Ectodermal cell (in vitro differentiated cells): Measurements from ENCODE around the gene FGF22.
A peak's percentile ranks its signal among the peaks of the same experiment; 100 is the strongest.

ENCODE experiments used
- H3K27ac ChIP-seq: 2 replicates; pipeline ENCODE4 v1.7.0; 2013; ENCODE audit warnings: mild to moderate bottlenecking, low read depth, low read length; ENCODE audit not compliant: insufficient read depth, poor library complexity, severe bottlenecking
- H3K27me3 ChIP-seq: 2 replicates; pipeline ENCODE4 v1.7.0; 2013; ENCODE audit warnings: mild to moderate bottlenecking, low read length; ENCODE audit not compliant: insufficient read depth, control insufficient read depth, poor library complexity, severe bottlenecking
- H3K36me3 ChIP-seq: one replicate; pipeline ENCODE4 v1.7.0; 2013; ENCODE audit warnings: low read length; ENCODE audit not compliant: control insufficient read depth, insufficient read depth
- H3K4me1 ChIP-seq: one replicate; pipeline ENCODE4 v1.7.0; 2013; ENCODE audit warnings: low read length; ENCODE audit not compliant: control insufficient read depth, insufficient read depth
- H3K4me3 ChIP-seq: 2 replicates; pipeline ENCODE4 v1.7.0; 2013; ENCODE audit warnings: low read depth, low read length, control low read depth; ENCODE audit not compliant: insufficient read depth
- H3K9me3 ChIP-seq: 2 replicates; pipeline ENCODE4 v1.7.0; 2013; ENCODE audit warnings: mild to moderate bottlenecking, low read length, moderate library complexity; ENCODE audit not compliant: control insufficient read depth
- WGBS, 2 experiments: methylation state at CpG; one replicate each; pipeline ENCODE4 v1.1.7; 2013; ENCODE audit warnings: missing lambda C conversion rate in 2 of 2; 5-methylcytosine and 5-hydroxymethylcytosine counted together

Gene FGF22

DNA sequence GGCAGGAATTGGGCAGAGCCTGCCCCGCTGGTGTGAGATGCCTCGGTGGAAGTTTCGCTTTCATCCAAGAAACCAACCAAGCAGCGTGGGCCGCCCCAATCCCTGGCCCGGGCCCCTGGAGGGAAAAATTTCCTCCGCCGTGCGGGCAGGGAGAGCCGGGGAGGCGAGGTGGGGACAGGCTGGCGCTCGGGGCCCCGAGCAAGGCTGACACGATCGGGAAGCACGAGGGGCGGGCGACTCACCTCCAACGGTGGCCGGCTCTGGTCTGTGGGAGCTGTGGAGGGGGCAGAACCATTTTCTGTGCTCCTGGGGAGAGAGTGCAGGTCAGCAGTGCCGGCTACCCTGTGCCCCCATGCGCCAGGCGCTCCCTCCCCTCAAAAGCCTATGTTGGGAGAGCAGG lies 12.3 kb downstream of the FGF22 start:
- no peaks in the 10 kb centered on the region for H3K27me3 ChIP-seq
- no peak overlapping the region for H3K27ac ChIP-seq
- peaks cover 16% of the 10 kb centered on the region for H3K36me3 ChIP-seq
- H3K4me3 ChIP-seq, result no peak overlapping the region
- no peaks in the 10 kb centered on the region for H3K4me1 ChIP-seq
- 92 to 93% methylated on average over 24 of the region's 24 CpGs for WGBS, 2 experiments
- no peaks in the 10 kb centered on the region for H3K9me3 ChIP-seq

DNA sequence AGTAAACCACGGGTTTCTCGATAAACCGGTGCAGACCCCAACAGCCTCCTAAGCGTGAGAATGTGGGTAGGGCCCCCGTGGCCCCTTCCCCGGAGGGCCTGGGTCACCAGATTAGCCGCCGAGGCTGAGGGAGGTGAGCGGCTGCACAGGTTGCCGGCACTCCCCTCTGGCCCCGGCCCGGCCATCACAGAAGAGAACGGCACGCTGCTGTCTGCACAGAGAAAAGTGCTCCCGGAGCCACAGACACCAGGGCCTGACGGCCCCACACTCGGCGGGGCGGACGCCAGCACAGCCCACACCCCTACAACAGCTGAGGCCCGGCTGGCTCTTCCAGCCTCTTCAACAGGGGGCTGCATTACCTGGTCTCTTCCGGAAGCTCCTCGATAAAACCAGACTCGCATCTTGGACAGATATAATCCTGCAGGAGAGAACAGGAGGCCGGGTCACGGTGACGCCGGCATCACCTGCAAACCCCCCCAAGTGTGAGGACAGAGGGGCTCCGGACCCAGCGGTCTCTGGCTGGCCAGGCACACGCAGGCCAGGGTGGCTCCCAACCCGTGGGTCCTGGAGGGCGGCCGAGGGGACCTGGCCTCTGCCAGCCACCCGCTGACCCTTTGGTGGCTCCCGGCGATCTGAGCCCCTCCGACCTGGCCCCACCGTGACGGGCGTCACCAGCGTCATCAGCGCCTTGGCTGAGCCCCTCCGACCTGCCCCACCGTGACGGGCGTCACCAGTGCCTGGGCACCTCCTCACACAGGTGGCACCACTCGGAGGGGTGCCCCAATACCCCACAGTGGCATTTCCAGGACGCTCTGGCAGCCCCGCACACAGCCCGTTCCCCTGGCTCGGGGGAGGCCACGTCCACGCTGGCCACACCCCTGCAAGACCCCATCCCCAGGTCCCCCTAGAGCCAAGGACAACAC lies 13.0 kb downstream of the FGF22 start:
- Histone ChIP-seq H3K36me3 (peaks cover 16% of the 10 kb centered on the region), H3K4me3 (no peak overlapping the region), H3K27ac (no peak overlapping the region), H3K4me1 (no peaks in the 10 kb centered on the region), H3K9me3 (no peaks in the 10 kb centered on the region), H3K27me3 (no peaks in the 10 kb centered on the region)
- 95 to 96% methylated on average over 54 of the region's 54 CpGs for WGBS, 2 experiments

- WGBS, 2 experiments, result 96 to 97% methylated on average over 17 of the region's 17 CpGs
- Histone ChIP-seq H3K4me1 (no peaks in the 10 kb centered on the region), H3K36me3 (peaks cover 16% of the 10 kb centered on the region), H3K27ac (no peak overlapping the region), H3K4me3 (no peak overlapping the region), H3K27me3 (no peaks in the 10 kb centered on the region), H3K9me3 (no peaks in the 10 kb centered on the region)
Observed at GRCh38 chr19:653425-653824, 13.7 kb downstream of the FGF22 start.

DNA sequence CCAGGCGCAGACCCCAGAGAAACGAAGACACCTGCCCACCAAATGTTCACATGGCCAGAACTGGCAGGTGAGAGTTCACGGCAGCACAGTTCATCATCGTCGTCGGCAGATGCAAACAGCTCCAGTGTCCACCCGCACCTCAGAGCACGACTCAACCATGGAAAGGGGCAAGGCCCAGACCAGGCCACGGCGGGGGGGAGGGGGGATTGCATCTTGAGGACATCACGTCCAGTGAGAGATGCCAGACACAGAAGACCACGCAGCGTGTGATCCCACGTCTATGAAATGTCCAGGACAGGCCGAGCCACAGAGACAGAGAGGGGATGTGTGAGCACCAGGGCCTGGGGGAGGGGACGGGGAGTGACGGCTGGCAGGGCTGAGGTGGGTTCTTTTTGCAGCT lies 16.0 kb downstream of the FGF22 start:
- Histone ChIP-seq H3K4me3 (no peak overlapping the region), H3K27ac (no peak overlapping the region), H3K4me1 (peaks cover 5% of the 10 kb centered on the region), H3K27me3 (no peaks in the 10 kb centered on the region), H3K36me3 (peaks cover 15% of the 10 kb centered on the region), H3K9me3 (no peaks in the 10 kb centered on the region)
- 94 to 96% methylated on average over 17 of the region's 17 CpGs for WGBS, 2 experiments

DNA sequence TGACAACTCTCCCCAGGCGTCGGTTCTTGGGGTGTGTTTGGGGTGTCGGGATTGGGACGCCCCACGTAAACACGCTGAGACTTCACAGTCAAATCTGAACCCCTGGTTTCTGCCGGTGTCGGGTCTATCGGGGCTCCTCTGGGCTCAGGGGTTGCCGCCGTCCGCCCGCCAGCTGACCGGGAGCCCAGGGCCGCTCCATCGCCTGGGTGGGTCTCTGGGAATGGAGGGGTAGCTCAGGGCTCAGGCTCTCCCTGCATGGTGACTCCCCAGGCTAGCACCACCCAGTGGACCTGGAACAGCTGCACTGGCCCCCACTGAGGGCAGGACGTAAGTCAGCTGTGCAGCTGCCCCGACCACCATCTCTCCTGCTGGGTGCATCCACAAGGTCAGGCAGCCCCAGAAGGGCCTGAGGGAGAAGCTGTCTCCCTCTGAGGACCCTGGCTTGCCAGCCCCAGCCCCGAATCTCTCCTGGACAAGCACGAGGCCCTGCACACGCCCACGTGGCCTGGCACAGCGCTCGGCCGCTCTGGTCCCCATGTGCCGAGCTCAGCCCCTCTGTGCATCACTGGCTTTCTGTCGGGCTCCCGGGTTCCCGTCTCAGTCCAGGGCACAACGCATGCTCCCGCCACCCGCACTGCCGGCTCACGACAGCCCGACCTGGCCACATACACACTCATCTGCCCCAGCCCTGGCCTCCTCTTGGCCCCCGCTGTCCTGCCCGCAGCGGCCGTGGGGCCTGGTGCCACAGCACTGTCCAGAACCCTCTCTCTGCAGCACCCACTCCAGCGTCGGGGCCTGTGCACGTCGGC lies 17.3 kb downstream of the FGF22 start:
- H3K9me3 ChIP-seq, result no peaks in the 10 kb centered on the region
- peaks cover 5% of the 10 kb centered on the region for H3K36me3 ChIP-seq
- H3K4me1 ChIP-seq, result peaks cover 18% of the 10 kb centered on the region
- no peak overlapping the region for H3K4me3 ChIP-seq
- WGBS, 2 experiments, result 93 to 94% methylated on average over 43 of the region's 43 CpGs
- H3K27me3 ChIP-seq, result no peaks in the 10 kb centered on the region
- no peak overlapping the region for H3K27ac ChIP-seq

GRCh38 chr19:657611-658010 lies 17.9 kb downstream of the FGF22 start:
- 90 to 93% methylated on average over 19 of the region's 19 CpGs for WGBS, 2 experiments
- no peaks in the 10 kb centered on the region for H3K27me3 ChIP-seq
- H3K27ac ChIP-seq, result no peak overlapping the region
- no peaks in the 10 kb centered on the region for H3K36me3 ChIP-seq
- H3K4me1 ChIP-seq, result peaks cover 19% of the 10 kb centered on the region
- H3K9me3 ChIP-seq, result no peaks in the 10 kb centered on the region
- no peak overlapping the region for H3K4me3 ChIP-seq

- no peak overlapping the region for H3K4me3 ChIP-seq
- H3K36me3 ChIP-seq, result no peaks in the 10 kb centered on the region
- H3K4me1 ChIP-seq, result peaks cover 19% of the 10 kb centered on the region
- WGBS, 2 experiments, result 94 to 95% methylated on average over 33 of the region's 33 CpGs
- no peak overlapping the region for H3K27ac ChIP-seq
- no peaks in the 10 kb centered on the region for H3K27me3 ChIP-seq
- H3K9me3 ChIP-seq, result no peaks in the 10 kb centered on the region
Observed at GRCh38 chr19:658059-658839, 18.6 kb downstream of the FGF22 start.

- no peak overlapping the region for H3K27ac ChIP-seq
- no peaks in the 10 kb centered on the region for H3K27me3 ChIP-seq
- H3K9me3 ChIP-seq, result no peaks in the 10 kb centered on the region
- peaks cover 19% of the 10 kb centered on the region for H3K4me1 ChIP-seq
- 92 to 93% methylated on average over 50 of the region's 50 CpGs for WGBS, 2 experiments
- no peaks in the 10 kb centered on the region for H3K36me3 ChIP-seq
- no peak overlapping the region for H3K4me3 ChIP-seq
Observed at GRCh38 chr19:658916-659839, 19.5 kb downstream of the FGF22 start.

DNA sequence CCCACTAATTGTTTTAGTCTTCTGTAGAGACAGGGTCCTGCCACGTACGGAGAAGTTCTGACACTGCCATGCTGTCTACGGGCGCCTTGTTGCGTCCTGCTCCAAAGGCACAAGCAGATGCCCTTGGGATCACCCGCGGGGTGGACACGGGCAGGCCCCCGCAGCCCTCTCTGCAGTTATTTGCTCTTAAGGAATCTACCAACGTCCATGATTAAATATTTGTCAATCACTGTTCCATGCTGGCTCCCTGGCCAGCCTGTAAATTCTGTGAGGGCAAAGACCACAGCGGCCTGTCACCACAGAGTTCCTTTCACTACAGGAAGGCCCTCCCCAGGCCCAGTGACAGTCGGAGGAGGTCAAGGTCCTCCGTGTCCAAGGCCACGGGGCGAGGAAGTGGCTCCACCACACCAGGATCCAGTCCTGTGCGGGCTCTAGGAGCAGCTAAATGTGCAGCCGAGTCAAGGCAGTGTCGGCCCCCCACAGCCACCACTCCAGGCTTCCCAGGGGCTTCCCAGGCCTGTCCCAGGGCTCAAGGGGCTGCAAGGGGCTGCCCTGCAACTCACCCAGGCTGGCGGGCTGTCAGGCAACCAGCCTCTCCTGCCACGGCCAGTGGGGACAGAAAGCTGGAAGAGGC lies 21.2 kb downstream of the FGF22 start:
- no peaks in the 10 kb centered on the region for H3K27me3 ChIP-seq
- no peak overlapping the region for H3K27ac ChIP-seq

More for the DNA sequence above, 21.2 kb downstream of the FGF22 start:
- H3K9me3 ChIP-seq, result no peaks in the 10 kb centered on the region
- H3K4me1 ChIP-seq, result peaks cover 19% of the 10 kb centered on the region
- H3K36me3 ChIP-seq, result no peaks in the 10 kb centered on the region
- H3K4me3 ChIP-seq, result peak overlapping the region; percentile 81
- 90 to 91% methylated on average over 20 of the region's 20 CpGs for WGBS, 2 experiments
